GM19193 (cell line): Measurements from ENCODE around the gene WT1.

Experiments used
- POLR2A ChIP-seq: IDR thresholded peaks from 4 replicates; pipeline ENCODE4 v1.6.1; 2011; ENCODE audit not compliant: insufficient read depth, insufficient read length; ENCODE audit errors: extremely low read depth

Gene WT1

DNA sequence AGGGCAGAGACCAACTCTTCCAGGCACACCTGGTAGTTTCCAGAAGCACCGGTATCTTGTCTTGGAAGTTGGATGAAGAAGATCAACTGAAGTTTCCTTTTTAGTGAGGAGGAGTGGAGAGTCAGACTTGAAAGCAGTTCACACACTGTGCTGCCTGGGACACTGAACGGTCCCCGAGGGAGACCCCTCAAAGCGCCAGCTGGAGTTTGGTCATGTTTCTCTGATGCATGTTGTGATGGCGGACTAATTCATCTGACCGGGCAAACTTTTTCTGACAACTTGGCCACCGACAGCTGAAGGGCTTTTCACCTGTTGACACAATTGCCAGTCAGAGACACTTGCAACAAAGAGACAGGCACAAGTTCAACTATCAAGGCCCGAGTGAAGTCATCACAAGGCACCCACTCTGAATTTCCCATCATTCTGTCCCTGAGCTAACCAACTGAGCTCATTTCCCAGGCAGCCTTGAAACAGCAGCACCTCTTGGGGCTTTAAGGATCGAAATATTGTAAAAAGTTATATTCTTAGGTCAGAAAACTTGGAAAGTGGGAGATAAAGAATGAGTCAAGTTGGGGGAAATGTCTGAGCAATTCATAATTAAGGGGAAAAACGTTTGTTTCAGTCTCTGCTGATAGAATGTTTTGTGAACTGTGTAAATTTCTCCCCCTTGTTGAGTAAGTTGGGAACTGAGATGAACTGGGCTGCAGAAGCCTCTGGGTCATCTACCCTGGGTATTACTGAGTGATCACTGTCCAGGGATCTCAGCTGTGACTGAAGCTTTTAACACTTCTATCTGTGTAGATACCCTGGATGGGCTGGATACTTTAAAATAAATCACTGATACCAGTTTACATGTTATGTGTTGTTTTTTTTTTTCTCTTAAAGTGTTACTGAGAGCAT, 46.2 kb downstream of the WT1 start:
- TF ChIP-seq POLR2A = no peak

DNA sequence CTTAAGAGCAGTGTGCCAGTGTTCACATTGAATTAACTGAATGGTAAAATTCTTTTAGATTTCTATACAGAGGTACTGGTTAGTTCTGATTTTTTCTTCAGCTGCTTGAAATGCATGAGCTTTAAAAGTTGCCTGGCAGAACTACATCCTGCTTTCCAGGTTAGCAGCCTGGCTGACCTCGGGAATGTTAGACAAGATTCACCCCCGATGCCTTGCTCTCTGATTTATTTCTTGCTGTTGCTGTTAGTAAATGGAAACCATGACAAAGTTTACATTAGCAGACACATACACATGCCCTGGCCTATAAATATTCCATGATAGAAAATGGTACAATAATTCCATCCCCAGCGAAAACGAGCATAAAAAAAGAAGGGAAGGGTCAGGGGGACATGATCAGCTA, 47.0 kb downstream of the WT1 start:
- TF ChIP-seq POLR2A = no peak

DNA sequence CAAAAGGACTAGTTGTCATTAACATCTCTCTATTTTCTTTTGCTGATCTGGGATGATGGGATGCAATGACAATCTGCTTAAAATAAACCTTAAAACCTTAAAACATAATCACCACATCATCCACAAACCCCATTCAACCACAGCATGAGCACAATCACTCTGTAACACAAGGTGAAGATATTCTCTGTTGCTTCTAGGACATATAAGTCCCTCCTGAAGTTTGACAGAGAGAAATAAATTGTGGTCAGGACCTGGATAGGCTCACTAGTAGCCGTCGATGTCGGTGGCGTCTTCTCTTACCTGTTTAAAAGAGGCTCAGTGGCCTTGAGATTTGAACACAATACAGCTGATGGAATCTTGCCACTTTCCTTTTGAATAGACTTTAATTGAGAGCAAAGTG, 47.9 kb downstream of the WT1 start:
- TF ChIP-seq POLR2A = no peak

DNA sequence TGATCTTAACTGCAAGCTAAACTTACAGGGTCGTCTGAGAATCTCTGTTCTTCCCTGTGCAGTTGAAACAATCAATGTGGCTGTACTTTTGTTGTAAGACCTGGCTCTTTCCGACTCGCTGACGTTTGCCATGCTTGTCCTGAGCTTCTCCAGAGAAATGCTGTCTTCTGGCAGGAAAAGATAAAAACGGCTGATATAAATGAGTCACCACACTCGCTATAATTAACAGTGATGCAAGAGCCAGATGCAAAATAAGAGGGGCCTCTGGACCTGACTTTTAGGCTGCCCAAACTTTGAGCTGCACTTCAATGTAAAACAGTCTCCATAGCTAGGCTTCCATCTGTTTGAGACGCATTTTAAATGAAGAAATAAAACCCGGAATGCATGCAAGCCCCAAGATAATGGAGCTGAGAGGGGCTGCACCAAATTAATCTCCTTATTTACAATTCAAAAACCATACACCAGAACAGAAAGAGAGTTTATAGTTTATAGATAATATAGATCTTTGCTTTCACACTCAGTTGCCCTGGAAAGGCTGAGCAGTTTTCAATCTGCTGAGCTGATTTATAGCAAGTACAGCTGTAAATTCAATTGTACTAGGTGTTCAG, 48.5 kb downstream of the WT1 start:
- TF ChIP-seq POLR2A = no peak

DNA sequence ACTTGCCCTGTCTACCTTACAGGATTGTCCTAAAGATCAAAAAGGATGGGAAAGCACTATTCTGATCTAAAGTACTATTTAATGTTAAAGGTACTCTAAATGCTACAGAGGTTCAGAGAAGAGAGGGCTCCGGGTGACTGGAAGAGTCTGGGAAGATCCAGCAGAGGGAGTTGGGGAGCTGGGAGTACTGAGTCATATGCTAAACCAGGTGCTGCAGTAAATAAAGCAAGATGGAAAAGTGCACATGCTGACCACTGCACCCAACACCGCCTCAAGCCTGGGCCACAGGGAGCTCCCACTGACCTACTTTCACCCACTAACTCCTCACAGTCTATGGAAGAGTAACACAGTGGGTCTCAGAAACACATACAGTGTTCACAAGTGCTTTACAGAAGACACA, 49.3 kb downstream of the WT1 start:
- TF ChIP-seq POLR2A = no peak

DNA sequence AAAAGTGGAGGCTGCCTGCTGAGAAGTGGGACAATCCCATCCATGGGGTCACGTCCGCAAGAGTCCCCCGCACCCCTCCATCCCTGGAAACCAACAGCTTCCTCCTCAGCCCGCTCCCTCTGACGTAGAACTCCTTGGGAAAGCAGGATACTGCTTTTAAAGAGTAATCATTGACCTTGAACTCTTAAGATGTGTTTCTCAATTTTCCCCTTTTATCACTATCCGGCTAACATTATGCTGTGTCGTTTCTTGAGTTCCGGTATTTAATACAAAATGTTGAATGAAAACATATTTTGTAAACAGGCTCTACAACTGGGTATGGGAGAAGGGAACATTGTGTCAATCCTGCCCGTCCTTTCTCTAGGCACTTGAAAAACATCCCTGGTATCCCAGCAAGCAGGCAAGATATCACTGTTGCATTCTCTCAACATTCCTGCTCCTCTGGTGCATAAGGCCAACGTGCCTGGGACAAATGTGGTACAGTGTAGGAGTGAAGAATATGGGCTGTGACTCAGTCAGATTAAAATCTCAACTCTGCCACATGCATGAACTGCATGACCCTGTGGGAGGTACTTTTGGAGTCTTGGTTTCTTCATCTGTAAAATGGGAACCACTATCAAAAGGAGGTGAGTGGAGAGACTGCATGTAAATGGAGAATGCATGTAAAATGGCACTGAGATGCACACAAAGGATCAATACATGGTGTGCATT, 52.8 kb downstream of the WT1 start:
- no peak for TF ChIP-seq POLR2A

DNA sequence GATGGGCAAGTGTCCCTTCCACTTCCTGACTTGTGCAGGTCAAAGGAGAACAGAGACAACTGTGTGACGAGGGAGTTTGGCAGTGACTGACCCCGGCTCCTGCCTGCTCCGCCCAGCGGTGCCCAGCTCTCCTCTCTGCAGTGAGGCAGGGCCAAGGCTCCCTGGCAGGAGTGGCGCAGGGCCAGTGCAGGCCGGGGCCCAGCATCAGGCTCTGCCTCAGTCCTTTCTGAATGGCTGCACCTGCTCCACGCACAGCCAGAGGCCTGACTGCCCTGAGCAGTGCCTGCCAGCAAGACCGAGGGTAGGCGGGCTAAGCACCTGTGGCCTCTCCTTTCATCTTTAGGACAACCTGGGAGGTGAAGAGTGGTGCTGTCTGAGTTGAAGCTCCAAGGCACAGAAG, 54.2 kb downstream of the WT1 start:
- TF ChIP-seq POLR2A = no peak

DNA sequence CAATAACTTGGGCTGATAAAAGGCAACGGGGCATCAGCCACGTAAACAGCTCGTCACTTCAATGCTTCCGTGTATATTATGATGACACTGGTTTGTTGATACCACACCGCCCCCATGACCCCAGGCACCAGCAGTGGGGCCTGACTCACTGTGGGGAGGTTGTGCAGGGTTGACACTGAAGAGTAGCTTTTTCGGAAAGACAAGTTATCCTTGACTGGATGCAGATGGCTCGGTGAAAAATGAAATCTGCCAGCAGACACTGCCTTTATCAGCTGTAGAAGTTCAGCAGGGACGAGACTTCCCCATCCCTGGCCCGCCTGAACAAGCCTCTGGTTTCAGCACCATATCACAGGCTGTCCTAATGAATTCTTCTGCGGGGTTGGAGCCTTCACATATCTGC, 55.6 kb downstream of the WT1 start:
- no peak for TF ChIP-seq POLR2A

DNA sequence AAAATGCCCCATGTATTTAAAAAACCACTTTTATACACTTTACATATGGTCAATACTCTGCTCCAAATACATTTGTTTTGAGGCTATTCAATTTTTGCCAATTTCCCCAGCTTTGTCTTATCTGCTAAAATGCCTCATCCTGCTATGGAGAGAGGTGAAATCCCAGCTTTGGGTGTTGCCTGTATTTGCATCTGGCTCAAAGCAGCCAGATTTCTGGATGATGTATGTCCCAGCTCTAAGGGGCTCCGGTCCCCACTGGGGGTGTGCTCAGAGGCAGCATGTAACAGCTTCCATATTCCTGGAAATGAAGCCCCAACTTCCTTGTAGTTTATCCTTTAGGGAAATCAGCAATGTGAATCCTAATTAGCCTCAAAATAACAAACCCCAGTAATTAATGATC, 59.5 kb downstream of the WT1 start:
- TF ChIP-seq POLR2A = no peak

DNA sequence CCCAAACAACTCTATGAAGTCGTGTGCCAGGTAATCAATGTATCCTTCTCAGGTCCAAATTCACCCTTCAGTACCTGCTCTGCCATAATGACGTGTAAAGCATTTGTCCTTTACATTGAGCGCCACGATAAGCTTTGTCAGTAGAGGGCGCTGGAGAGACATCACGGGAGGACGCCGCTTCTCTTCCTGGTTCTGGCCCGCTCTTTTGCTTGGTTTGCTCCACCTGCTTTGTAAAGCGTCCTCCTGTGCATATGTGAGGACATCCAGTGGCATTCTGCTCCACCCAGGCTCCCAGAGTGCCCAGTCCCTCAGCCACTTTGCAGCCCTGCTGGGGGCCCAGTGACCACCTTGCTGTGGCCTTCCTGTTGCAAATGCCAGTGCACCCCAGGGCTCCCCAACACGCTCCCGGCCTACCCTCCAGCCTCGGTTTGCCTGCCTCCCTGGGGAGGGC, 61.1 kb downstream of the WT1 start:
- TF ChIP-seq POLR2A = no peak

DNA sequence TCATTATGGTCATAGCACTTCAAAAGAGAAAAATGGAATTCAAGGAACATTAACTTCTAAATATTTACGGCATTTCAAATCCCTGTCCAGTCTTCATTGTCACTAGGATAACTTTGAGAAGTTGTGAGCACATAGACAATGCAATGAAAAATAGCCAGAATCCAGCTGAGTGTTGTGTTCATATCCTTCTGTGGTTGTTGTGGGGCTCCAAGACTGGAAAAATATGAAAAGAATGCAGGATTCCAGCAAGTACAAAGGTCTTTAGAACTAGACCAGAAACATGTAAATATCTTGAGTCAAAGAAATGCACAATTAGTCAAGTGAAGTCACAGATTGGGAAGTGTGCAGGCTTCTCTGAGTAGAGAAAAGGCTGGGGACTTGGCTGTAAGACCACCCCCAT, 68.7 kb downstream of the WT1 start:
- no peak for TF ChIP-seq POLR2A

DNA sequence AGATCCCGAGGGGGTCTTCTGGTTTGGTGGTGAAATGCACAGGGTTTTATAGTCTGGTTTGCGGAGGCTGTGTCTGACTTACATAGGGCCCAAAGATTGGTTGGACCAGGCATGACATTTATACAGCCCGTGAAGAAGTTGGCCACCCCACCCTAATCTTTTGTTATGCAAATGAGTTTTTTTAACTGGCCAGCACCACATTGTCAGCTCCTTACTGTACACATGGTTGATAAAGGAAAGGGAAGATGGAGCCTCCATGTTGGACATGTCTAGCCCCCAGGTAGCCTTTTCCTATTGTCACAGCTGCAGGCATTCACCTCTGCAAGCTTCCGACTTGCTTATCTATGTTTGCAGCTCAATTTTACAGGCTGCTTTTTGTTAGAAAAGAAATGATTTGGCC, 70.1 kb downstream of the WT1 start:
- TF ChIP-seq POLR2A = no peak

DNA sequence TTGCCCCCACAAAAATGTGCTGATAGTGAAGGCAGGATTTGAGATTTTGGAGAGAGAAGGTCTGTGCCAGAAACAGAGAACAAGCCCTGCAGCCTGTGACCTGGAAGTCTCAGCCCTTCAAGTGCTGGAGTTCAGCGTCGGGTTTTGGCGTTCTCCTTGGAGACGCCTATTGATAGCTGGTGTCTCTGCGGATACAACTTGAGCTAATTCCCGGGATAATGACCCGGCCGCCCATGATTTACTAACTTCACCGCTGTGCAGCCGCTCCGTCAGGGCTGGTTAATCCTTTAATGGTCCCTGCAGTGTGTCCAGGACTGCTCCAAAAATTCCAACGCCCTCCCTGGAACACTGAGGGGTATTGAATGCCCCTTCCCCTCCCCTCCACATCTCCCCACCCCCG, 76.6 kb downstream of the WT1 start:
- no peak for TF ChIP-seq POLR2A

DNA sequence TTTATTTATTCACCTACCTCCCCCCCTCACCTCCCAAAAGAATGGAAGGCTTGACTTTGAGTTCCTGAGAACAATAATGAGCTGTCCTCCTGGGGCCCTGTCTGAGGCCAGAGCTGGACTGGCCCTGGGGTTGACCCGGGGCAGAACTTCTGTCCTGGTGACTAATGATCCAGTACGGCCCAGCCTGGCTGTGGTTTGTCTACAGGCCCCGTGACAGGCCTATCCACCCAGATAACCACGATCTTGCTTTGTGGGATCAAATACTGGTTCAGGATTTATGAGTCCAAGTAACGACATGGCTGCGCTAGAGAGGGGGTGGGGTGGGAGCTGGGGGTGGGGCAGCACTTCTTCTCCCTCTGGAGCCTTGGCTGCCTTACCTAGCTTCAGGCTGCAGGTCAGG, 81.5 kb downstream of the WT1 start:
- TF ChIP-seq POLR2A = no peak

DNA sequence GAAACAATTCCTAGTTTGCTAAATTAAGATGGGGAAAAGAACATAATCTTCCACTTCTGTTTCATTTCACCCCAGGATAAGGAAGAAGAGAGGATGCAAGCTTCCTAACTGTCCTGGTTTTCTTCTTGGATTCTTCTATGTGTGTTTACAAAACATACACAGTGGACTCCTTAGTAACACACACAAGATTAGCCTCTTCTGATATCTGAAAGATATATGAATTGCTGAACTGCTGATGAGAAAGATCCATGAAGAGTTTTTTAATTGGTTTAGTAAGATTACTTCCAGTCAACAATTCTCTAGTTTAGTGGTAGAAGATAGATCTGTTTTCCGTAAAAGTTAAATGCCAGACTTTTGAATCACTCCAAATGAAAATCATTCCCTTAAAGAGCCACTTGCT, 86.8 kb downstream of the WT1 start:
- no peak for TF ChIP-seq POLR2A

DNA sequence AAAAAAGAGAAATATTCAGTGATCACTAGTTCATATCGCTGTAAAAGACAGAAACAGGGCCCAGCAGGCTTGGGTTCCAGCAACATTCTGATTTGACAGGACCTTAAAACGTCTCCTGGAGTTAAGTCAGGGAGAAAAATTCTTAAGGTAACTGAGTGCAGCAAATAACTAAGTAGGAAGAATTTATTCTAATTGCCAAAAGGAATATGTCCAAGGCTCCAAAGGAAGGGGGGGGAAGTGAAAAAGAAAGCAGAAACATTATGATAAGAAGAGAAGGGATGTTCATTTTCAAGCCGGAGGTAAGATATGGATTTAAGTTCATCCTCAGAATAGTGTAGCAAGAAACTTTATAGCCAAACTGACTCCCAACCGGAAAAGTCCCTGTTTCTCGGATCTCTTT, 90.4 kb downstream of the WT1 start:
- TF ChIP-seq POLR2A = no peak
